HepG2 (cell line): ENCODE measurements around the gene HDDC3.

Experiments used
- ZBTB33 ChIP-seq: sonication (generic); formaldehyde crosslinking; IDR thresholded peaks from 2 replicates; pipeline ENCODE4 v1.4.0; 2020; ENCODE audit warnings: missing genetic modification reagents
- TF ChIP-seq, protein P1 (sequence below): sonication (generic); formaldehyde crosslinking; IDR thresholded peaks from 2 replicates; pipeline ENCODE4 v1.5.0; 2020; ENCODE audit warnings: mild to moderate bottlenecking, missing genetic modification reagents, moderate library complexity

GRCh38 chr15:90950676-90951075, 18.3 kb upstream of the HDDC3 start:
- no peak for TF ChIP-seq ZBTB33
- TF ChIP-seq, protein P1, sequence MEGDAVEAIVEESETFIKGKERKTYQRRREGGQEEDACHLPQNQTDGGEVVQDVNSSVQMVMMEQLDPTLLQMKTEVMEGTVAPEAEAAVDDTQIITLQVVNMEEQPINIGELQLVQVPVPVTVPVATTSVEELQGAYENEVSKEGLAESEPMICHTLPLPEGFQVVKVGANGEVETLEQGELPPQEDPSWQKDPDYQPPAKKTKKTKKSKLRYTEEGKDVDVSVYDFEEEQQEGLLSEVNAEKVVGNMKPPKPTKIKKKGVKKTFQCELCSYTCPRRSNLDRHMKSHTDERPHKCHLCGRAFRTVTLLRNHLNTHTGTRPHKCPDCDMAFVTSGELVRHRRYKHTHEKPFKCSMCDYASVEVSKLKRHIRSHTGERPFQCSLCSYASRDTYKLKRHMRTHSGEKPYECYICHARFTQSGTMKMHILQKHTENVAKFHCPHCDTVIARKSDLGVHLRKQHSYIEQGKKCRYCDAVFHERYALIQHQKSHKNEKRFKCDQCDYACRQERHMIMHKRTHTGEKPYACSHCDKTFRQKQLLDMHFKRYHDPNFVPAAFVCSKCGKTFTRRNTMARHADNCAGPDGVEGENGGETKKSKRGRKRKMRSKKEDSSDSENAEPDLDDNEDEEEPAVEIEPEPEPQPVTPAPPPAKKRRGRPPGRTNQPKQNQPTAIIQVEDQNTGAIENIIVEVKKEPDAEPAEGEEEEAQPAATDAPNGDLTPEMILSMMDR (CRISPR knock-in tag), result no peak
